Endothelial cell (in vitro differentiated cells): ENCODE data around the gene CYP2A6. TPM values are rescaled to one million over a fixed set of nuclear protein-coding genes. Genes with fewer than 3 reads are reported as not detected.
"Not testable (repeated sequence)": the region's sequence is repeated elsewhere in the genome, so short reads cannot be mapped to it uniquely, and the experiment has no call there.

Experiments
- DNase-seq: peaks from one replicate; pipeline ENCODE4 v3.0.0; 2021; ENCODE audit warnings: low spot score
- H3K27ac Mint-ChIP-seq: one replicate; pipeline ENCODE4 v1.8.0; 2021; ENCODE audit warnings: mixed read lengths, inconsistent platforms; ENCODE audit not compliant: unreplicated experiment
- H3K27me3 Mint-ChIP-seq: one replicate; pipeline ENCODE4 v1.8.0; 2021; ENCODE audit warnings: mild to moderate bottlenecking, moderate library complexity, mixed read lengths, inconsistent platforms; ENCODE audit not compliant: unreplicated experiment
- H3K36me3 Mint-ChIP-seq: one replicate; pipeline ENCODE4 v1.8.0; 2021; ENCODE audit warnings: mild to moderate bottlenecking, low read depth, mixed read lengths, inconsistent platforms; ENCODE audit not compliant: unreplicated experiment
- H3K4me1 Mint-ChIP-seq: one replicate; pipeline ENCODE4 v1.8.0; 2021; ENCODE audit warnings: mild to moderate bottlenecking, mixed read lengths, inconsistent platforms; ENCODE audit not compliant: unreplicated experiment
- H3K4me3 Mint-ChIP-seq: one replicate; pipeline ENCODE4 v1.8.0; 2021; ENCODE audit warnings: mild to moderate bottlenecking, mixed read lengths, inconsistent platforms; ENCODE audit not compliant: unreplicated experiment
- H3K9me3 Mint-ChIP-seq: one replicate; pipeline ENCODE4 v1.8.0; 2021; ENCODE audit warnings: mixed read lengths, inconsistent platforms; ENCODE audit not compliant: unreplicated experiment
- total RNA-seq: library from RNA; stranded (reverse); fragmentation: NEBNext Ultra II Directional; extraction: Animal tissue kit (Norgen Biotek cat#: 25700); gene quantifications from one replicate; pipeline ENCODE4 v1.2.1, GENCODE V29; 2021; ENCODE audit not compliant: unreplicated experiment
- TF ChIP-seq, protein P1 (sequence below): fragments of 200-600 bp; sonication (generic); IDR thresholded peaks from one replicate; pipeline ENCODE4 v1.5.0; 2021; ENCODE audit warnings: antibody characterized with exemption; ENCODE audit not compliant: unreplicated experiment

The CYP2A6 gene
- total RNA-seq, 1 donor from 2014 or later: not detected

DNA sequence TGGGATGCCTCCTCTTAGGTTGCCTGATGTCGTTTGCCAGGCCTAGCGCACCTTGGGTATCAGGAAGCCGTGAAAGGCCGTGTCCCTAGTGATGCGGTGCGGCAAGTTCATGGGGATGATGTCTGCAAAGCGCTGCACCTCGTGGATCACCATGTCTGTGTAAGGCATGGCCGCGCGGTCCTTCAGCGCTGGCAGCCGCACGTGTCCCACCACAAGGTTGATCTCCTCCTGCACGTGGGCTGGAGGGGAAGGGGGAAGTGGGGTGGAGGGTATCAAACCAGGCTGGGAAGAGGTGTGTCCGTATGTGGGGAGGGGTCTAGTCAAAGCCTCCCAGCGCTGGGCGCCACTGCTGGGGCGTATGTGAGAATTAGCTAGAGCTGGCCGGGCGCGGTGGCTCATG, 28.1 kb downstream of the CYP2A6 start:
- no peaks in the 10 kb centered on the region for H3K9me3 Mint-ChIP-seq
- H3K4me3 Mint-ChIP-seq: no peak overlapping the region
- peaks cover 7% of the 10 kb centered on the region for H3K36me3 Mint-ChIP-seq
- no peak for DNase-seq
- peak overlapping the region; percentile 64 for H3K27ac Mint-ChIP-seq
- peaks cover 17% of the 10 kb centered on the region for H3K27me3 Mint-ChIP-seq
- TF ChIP-seq, protein P1, sequence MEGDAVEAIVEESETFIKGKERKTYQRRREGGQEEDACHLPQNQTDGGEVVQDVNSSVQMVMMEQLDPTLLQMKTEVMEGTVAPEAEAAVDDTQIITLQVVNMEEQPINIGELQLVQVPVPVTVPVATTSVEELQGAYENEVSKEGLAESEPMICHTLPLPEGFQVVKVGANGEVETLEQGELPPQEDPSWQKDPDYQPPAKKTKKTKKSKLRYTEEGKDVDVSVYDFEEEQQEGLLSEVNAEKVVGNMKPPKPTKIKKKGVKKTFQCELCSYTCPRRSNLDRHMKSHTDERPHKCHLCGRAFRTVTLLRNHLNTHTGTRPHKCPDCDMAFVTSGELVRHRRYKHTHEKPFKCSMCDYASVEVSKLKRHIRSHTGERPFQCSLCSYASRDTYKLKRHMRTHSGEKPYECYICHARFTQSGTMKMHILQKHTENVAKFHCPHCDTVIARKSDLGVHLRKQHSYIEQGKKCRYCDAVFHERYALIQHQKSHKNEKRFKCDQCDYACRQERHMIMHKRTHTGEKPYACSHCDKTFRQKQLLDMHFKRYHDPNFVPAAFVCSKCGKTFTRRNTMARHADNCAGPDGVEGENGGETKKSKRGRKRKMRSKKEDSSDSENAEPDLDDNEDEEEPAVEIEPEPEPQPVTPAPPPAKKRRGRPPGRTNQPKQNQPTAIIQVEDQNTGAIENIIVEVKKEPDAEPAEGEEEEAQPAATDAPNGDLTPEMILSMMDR: no peak
- H3K4me1 Mint-ChIP-seq: peaks cover 23% of the 10 kb centered on the region

DNA sequence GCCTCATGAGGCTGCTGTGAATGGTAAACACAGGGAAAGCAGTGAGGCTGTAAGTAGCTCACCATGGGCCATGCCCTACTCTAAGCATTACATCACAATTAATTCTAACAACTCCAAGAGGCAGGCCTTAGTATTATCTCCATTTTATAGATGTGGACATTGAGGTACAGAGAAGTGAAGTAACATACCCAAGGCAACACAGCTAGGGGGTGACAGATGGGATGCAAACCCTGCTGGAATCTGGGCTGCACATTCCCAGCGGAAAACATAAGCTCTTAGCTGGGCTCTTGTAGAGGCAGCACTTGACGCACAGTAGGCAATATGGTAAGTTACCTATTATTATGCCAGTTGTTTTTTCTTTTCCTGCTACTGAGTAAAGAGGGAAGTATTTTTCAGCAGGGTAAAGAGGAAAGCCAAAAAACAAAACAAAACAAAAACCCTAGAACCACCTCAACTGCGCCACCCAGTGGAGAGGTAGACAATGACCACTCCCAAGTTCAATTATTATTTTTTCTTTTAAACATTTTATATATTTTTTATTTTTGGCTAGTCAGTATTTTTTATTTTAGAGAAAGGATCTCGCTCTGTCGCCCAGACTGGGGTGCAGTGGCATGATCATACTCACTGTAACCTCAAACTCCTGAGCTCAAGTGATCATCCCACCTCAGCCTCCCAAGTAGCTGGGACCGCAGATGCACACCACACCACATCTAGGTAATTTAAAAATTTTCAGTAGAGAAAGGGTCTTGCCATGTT, 30.6 kb downstream of the CYP2A6 start:
- TF ChIP-seq, protein P1: peak; percentile 96
- not testable (repeated sequence) for H3K4me3 Mint-ChIP-seq, H3K27me3 Mint-ChIP-seq, H3K9me3 Mint-ChIP-seq, DNase-seq, H3K36me3 Mint-ChIP-seq, H3K27ac Mint-ChIP-seq
- peaks cover 23% of the 10 kb centered on the region for H3K4me1 Mint-ChIP-seq

DNA sequence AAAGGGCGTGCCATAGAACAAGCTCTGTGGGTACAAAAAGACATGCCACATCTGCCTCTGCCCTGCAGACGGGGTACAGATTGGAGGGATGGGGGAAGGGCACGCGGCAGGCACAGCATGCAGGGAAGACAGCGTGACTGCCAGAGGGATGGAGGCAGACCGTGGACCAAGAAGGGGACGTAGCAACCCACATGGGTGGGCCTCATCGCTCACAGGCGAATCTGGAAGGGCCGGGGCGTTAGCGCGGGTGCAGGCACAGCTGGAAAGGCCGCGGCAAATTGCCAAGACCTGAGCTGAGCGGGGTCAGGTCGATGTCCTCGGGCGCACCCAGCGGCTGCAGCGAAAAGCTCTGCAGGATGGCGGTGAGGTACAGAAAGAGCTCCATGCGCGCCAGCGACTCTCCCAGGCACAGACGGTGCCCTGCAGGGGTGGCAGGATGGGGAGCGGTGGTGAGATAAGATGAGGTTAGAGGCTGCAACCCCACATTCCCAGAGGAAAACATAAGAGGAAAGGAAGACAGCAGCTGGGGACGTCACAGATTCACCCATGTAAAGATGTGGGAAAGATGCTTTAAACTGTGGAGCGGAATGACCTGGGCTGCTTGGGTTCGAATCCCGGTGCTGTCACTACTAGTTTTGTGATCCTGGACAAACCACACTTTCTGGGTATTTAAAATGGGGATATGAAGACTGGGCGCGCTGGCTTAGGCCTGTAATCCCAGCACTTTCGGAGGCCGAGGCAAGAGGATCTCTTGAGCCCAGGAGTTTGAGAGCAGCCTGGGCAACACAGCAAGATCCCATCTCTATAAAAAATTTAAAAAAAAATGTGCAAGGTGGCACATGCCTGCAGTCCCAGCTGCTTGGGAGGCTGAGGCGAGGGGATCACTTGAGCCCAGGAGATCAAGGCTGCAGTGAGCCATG, 31.5 kb downstream of the CYP2A6 start:
- peak overlapping the region; percentile 75 for H3K4me3 Mint-ChIP-seq
- H3K27me3 Mint-ChIP-seq: peaks cover 12% of the 10 kb centered on the region
- not testable (repeated sequence) for H3K36me3 Mint-ChIP-seq, H3K27ac Mint-ChIP-seq, H3K9me3 Mint-ChIP-seq
- DNase-seq: peak; percentile 47
- peaks cover 22% of the 10 kb centered on the region for H3K4me1 Mint-ChIP-seq

DNA sequence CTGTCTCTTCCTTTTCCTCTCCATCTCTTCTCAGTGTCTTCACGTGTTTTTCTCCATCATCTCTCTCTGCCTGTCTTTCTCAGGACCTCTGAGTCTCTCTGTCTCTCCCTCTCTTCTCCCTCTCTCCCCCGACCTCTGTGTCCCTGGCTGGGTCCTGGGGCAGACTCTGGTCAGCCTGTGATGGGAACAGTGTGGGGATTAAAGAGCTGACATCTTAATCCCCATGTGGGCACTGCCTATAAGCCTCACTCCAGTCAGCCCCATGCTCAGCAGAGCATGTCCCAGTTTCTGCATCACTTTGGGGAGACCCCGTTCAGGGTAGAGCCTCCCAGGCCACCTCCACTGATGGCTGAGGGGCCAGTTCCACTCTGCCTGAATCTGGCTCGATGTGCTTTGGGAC, 35.0 kb downstream of the CYP2A6 start:
- no peak for DNase-seq
- TF ChIP-seq, protein P1: no peak
- no peak overlapping the region for H3K27ac Mint-ChIP-seq

DNA sequence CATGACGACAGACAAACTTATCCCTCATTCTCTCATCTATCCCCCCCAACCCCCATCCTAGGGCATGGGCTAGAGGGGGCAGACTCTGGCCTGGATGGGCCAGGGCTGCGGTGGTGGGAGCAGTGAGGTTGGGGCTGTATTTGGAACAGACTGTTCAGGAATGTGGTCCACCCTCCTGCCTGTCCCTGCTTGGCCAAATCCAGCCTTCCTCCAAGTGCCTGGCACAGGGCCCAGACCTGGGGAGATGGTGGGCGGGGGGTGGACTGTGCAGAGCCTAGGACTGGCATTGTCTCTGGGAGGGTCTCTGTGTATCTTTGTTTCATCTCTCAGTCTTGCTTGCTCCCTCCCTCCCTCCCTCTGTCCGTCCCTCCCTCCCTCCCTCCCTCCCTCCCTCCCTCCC, 37.1 kb downstream of the CYP2A6 start:
- H3K4me3 Mint-ChIP-seq: peak overlapping the region; percentile 67

More for the DNA sequence above, 35.0 kb downstream of the CYP2A6 start:
- no peaks in the 10 kb centered on the region for H3K9me3 Mint-ChIP-seq
- peaks cover 20% of the 10 kb centered on the region for H3K4me1 Mint-ChIP-seq
- no peaks in the 10 kb centered on the region for H3K36me3 Mint-ChIP-seq
- peaks cover 24% of the 10 kb centered on the region for H3K27me3 Mint-ChIP-seq
- no peak overlapping the region for H3K4me3 Mint-ChIP-seq

DNA sequence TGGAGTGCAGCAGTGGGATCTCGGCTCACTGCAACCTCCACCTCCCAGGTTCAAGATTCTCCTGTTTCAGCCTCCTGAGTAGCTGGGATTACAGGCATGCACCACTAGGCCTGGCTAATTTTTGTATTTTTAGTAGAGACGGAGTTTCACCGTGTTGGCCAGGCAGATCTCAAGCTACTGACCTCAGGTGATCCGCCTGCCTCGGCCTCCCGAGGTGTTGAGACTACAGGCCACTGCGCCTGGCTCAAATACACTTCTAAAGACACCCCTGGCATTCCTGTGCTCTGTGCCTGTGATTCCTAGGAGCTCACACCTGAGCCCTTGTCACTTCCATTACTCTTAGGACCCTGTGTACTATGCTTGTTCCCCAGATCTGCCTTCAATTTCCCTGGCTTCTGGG, 37.7 kb downstream of the CYP2A6 start:
- H3K4me1 Mint-ChIP-seq: peaks cover 28% of the 10 kb centered on the region
- peaks cover 20% of the 10 kb centered on the region for H3K27me3 Mint-ChIP-seq
- DNase-seq, H3K36me3 Mint-ChIP-seq, H3K9me3 Mint-ChIP-seq: not testable (repeated sequence)
- peak overlapping the region; percentile 86 for H3K27ac Mint-ChIP-seq
- peak overlapping the region; percentile 73 for H3K4me3 Mint-ChIP-seq

More for the DNA sequence above, 37.1 kb downstream of the CYP2A6 start:
- TF ChIP-seq, protein P1: no peak
- no peak for DNase-seq
- peak overlapping the region; percentile 74 for H3K27ac Mint-ChIP-seq
- H3K36me3 Mint-ChIP-seq: no peaks in the 10 kb centered on the region
- no peaks in the 10 kb centered on the region for H3K9me3 Mint-ChIP-seq
- peaks cover 24% of the 10 kb centered on the region for H3K4me1 Mint-ChIP-seq
- peaks cover 19% of the 10 kb centered on the region for H3K27me3 Mint-ChIP-seq
